GM12865 (cell line): ENCODE data around the gene AKAP12.

Experiments
- DNase-seq: peaks from one replicate; pipeline ENCODE4 v3.0.0; 2010; ENCODE audit warnings: low read depth
- H3K4me3 ChIP-seq: 2 replicates; pipeline ENCODE4 v1.5.1; 2011; ENCODE audit warnings: mild to moderate bottlenecking, low read depth, low read length, control low read depth
- CTCF ChIP-seq: IDR thresholded peaks from 2 replicates; pipeline ENCODE4 v1.5.1; 2011; ENCODE audit warnings: low read length, control low read depth, low read depth, inconsistent platforms; ENCODE audit not compliant: insufficient read depth; ENCODE audit errors: missing control alignments

AKAP12 gene

GRCh38 chr6:151359486-151359885 lies 119.7 kb downstream of the AKAP12 start:
- no peak for TF ChIP-seq CTCF
- H3K4me3 ChIP-seq = no peak overlapping the region
- DNase-seq = no peak

- H3K4me3 ChIP-seq = no peak overlapping the region
- no peak for TF ChIP-seq CTCF
Measured at GRCh38 chr6:151365233-151365632, 125.5 kb downstream of the AKAP12 start.

GRCh38 chr6:151370509-151371078 lies 130.8 kb downstream of the AKAP12 start:
- no peak for DNase-seq
- no peak overlapping the region for H3K4me3 ChIP-seq
- TF ChIP-seq CTCF = no peak

More at GRCh38 chr6:151365233-151365632, 125.5 kb downstream of the AKAP12 start:
- DNase-seq = no peak

- TF ChIP-seq CTCF = no peak
- DNase-seq = no peak
- no peak overlapping the region for H3K4me3 ChIP-seq
Measured at GRCh38 chr6:151372164-151372563, 132.4 kb downstream of the AKAP12 start.

GRCh38 chr6:151374036-151374683 lies 134.4 kb downstream of the AKAP12 start:
- no peak overlapping the region for H3K4me3 ChIP-seq
- no peak for TF ChIP-seq CTCF
- no peak for DNase-seq

- no peak for DNase-seq
- no peak overlapping the region for H3K4me3 ChIP-seq
- TF ChIP-seq CTCF = no peak
Measured at GRCh38 chr6:151375833-151376232, 136.1 kb downstream of the AKAP12 start.

- DNase-seq = no peak
- H3K4me3 ChIP-seq = no peak overlapping the region
Measured at GRCh38 chr6:151376440-151376839, 136.7 kb downstream of the AKAP12 start.

More at GRCh38 chr6:151376440-151376839, 136.7 kb downstream of the AKAP12 start:
- no peak for TF ChIP-seq CTCF
